ENCODE results near the gene DACH1. TPM values are rescaled to one million over a fixed set of nuclear protein-coding genes. Genes with fewer than 3 reads are reported as not detected.

Gene DACH1
- total RNA-seq, 1 experiment from 2014 or later, result 0.31 TPM

- peaks cover 7% of the 10 kb centered on the region for H3K36me3 Mint-ChIP-seq
- DNase-seq (ENCODE audit: low spot score) (no peak), ATAC-seq (no peak)
- no peak overlapping the region for H3K4me3 Mint-ChIP-seq
- ChIA-PET POLR2A (no interaction called here), CTCF (interaction anchor here (0.7 to 2.0 kb wide), 3 partner anchors 11 to 100 kb away, joined by 3 to 8 read pairs (median 8); no protein-coding TSS in a partner anchor)
- peaks cover 19% of the 10 kb centered on the region for H3K9me3 Mint-ChIP-seq
- H3K27ac Mint-ChIP-seq, result peak overlapping the region; percentile 20; the same call in 1 of the 2 replicates
- peaks cover 11% of the 10 kb centered on the region for H3K27me3 Mint-ChIP-seq (ENCODE audit: low read depth)
- peaks cover 47% of the 10 kb centered on the region for H3K4me1 Mint-ChIP-seq
- TF ChIP-seq STAT6 (CRISPR knock-in tag; conservative IDR thresholded peaks at IDR 0.05; ENCODE audit: low read depth), result no peak
- no peak for TF ChIP-seq ZNF416 (CRISPR knock-in tag; IDR thresholded peaks at IDR 0.05)
- no peak for TF ChIP-seq ETV6 (CRISPR knock-in tag; IDR thresholded peaks at IDR 0.05)
- TF ChIP-seq IRF2 (CRISPR knock-in tag; IDR thresholded peaks at IDR 0.05; ENCODE audit: borderline replicate concordance, low read depth), result no peak
- no peak for TF ChIP-seq E2F5 (CRISPR knock-in tag; IDR thresholded peaks at IDR 0.05)
- TF ChIP-seq ZSCAN18 (CRISPR knock-in tag; IDR thresholded peaks at IDR 0.05), result no peak
- TF ChIP-seq GABPB1 (CRISPR knock-in tag; IDR thresholded peaks at IDR 0.05), result no peak
- no peak for TF ChIP-seq SP1 (CRISPR knock-in tag; conservative IDR thresholded peaks at IDR 0.05)
- TF ChIP-seq ZNF219 (CRISPR knock-in tag; IDR thresholded peaks at IDR 0.05; ENCODE audit: borderline replicate concordance), result no peak
- TF ChIP-seq ZBTB43 (CRISPR knock-in tag; IDR thresholded peaks at IDR 0.05), result no peak
- TF ChIP-seq ZNF281 (CRISPR knock-in tag; IDR thresholded peaks at IDR 0.05), result no peak
- no peak for TF ChIP-seq ATF2 (CRISPR knock-in tag; IDR thresholded peaks at IDR 0.05; ENCODE audit: borderline replicate concordance, low read depth)
- no peak for TF ChIP-seq MXD4 (CRISPR knock-in tag; IDR thresholded peaks at IDR 0.05; ENCODE audit: borderline replicate concordance)
- no peak for TF ChIP-seq HMGA2 (CRISPR knock-in tag; IDR thresholded peaks at IDR 0.05)
- TF ChIP-seq CREM (CRISPR knock-in tag; IDR thresholded peaks at IDR 0.05), result no peak
- TF ChIP-seq KAT7 (CRISPR knock-in tag; IDR thresholded peaks at IDR 0.05; ENCODE audit: borderline replicate concordance), result no peak
- no peak for TF ChIP-seq NR2C2 (CRISPR knock-in tag; IDR thresholded peaks at IDR 0.05)
Measured at GRCh38 chr13:71879808-71880344, 12.9 kb upstream of the DACH1 start.
